COR-L47 (cell line): ENCODE results near the gene BAHCC1.

ENCODE experiments used
- DNase-seq: peaks from one replicate; lab custom pipeline; 2025; lab: John Stamatoyannopoulos, UW

The BAHCC1 gene

DNA sequence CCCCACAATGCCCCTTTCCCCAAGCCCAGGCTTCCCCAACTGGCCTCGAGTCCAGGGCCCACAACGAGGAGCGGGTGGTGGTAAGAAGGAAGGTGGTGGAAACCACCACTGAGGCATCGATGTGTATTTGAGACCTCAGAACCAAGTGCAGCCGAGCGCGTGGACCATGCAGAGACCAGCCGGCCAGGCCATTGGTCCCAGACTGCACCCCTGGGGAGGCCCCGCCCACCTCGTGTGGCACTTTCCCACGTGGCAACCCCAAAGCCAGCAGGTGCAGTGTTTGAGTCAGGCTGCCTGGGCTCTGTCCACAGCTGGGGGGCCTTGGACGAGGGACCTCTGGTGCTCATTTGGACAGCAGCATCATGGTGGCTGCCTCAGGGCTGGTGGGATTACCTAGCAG lies 28.1 kb upstream of the BAHCC1 start:
- DNase-seq = no peak

GRCh38 chr17:81368161-81369022 lies 26.9 kb upstream of the BAHCC1 start:
- no peak for DNase-seq

GRCh38 chr17:81370294-81370693 lies 25.0 kb upstream of the BAHCC1 start:
- DNase-seq = no peak

DNA sequence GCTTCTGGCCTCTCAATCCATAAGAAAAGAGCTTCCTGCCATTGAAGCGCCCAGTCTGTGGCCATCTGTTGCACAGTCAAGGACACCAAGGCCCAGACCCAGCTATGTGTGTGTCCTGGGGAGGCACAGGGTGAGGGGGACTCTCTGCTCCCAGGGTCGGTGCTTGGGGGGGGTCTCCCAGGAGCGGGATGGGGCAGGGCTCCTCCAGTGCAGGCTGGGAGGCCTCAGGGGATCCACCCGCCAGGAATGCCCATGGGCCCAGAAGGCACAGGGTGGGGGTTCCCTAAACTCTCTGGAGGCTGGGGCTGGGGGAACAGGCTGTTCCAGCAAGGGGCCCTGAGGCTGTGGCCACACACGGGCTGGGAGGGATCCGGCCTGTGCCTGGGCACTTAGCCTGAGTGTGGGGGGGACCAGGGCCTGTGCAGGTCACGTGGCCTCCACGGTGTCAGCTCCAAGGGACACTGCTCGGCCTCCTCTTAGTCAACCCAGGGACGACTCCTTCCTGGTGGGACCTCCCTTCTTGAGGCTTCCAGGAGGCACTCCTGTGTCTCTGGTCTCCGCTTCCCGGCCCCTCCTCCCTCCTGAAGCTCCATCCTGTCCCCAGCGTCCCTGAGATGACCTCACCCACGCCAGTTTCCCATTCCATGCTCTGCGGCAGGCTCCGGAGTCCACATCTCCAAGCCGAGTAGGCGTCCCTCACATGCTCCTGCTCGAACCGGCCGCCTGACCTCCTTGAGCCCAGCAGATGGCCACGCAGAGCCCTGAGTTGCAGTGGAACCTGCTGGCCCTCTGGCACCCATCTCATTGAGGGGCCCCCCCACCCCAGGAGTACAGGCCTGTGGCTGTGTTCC lies 23.1 kb upstream of the BAHCC1 start:
- DNase-seq = no peak

- DNase-seq = no peak
These were observed 21.6 kb upstream of the BAHCC1 start for GRCh38 chr17:81373536-81374160.

- DNase-seq = no peak
These were observed 20.4 kb upstream of the BAHCC1 start for GRCh38 chr17:81374890-81375289.

DNA sequence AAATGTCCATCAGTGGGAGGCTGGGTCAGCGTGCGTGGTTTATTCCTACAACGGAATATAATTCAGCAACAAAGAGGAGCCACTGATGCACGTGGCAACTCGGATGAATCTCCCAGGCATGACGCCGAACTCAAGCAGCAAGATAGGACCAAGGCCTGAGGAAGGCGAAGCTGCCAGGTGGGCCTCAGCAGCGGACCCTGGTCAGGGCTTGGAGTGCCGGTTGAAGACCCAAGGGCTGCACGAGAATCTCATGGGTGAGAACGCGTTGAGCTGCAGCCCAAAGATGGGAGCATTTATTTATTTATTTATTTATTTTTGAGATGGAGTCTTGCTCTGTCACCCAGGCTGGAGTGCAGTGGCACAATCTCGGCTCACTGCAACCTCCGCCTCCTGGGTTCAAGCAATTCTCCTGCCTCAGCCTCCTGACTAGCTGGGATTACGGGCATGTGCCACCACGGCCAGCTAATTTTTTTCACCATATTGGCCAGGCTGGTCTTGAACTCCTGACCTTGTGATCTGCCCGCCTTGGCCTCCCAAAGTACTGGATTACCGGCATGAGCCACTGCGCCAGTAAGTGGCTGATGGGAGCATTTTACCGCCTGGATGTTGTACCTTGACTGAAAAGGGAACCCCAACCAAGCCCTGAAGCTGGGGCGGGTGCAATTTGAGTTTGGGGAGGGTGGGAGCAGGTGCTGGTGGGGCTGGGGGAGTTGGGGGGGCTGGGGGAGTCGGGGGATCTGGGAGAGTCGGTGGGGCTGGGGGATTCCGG lies 18.1 kb upstream of the BAHCC1 start:
- DNase-seq = no peak

DNA sequence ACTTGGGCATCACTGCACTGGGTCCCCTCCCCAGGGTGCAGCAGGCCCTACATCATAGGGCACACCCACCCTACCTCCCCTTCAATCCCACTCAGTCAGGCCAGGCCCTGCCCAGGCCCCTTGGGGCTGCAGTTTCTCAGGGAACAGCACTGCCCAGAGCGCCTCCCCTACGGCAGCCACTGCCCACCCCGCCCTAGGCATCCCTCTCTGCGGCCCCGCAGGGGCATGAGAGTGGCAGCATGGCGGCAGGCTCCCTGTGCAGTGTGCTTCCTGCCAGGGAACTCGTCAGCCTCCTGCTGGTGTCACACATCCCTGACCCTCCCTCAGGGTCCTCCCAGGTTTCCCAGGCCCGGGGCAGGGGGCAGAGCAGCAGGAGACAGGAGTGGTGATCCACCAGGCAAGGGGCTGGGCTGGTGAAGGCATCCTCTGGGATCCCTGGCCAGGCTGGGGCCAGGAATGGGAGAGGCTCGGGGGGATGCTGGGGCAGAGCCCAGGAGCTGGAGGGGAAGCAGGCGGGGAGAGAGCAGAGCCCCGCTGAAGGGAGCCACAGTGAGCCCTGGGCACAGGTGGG lies 16.2 kb upstream of the BAHCC1 start:
- no peak for DNase-seq

- DNase-seq = no peak
These were observed 15.7 kb upstream of the BAHCC1 start for GRCh38 chr17:81379523-81379942.

- no peak for DNase-seq
These were observed 15.1 kb upstream of the BAHCC1 start for GRCh38 chr17:81380131-81380530.

DNA sequence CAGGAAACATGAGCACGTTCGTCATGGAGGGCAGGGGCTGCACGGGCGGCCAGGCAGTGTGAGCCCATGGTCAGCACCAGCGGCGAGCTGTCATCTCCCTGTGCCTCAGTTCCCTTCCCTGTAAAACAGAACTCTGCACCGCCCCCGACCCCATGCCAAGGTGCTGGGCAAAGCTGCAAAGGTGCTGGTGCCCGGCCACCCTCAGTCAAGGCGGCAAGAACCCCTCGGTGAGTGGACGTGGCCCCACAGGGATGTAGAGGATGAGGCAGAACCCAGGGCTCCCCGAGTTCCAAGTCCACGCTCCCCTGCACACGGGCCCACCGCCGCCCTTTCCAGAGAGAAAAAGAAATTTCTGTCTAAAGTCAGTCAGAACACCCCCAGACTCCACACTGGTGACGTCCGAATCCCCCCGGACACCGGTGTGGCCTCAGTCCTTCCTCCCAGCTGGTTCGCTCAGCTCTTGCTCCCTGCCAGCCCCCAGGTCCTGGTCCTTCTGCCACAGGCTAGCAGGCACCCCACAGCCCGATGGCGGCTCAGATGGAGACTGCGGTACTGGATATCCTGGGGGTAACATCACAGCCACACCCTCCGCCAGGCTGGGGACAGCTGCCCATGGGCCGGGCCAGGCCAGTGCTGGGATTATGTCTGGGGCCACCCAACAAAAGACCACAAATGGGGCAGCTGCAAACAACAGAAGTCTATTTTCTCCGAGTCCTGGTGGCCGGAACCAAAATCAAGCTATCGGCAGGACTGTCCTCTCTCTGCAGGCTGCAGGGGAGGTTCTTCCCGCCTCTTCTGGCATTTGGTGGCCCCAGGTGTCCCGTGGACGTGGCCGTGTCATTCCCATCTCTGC lies 14.4 kb upstream of the BAHCC1 start:
- no peak for DNase-seq

- DNase-seq = no peak
These were observed 13.4 kb upstream of the BAHCC1 start for GRCh38 chr17:81381632-81382577.

DNA sequence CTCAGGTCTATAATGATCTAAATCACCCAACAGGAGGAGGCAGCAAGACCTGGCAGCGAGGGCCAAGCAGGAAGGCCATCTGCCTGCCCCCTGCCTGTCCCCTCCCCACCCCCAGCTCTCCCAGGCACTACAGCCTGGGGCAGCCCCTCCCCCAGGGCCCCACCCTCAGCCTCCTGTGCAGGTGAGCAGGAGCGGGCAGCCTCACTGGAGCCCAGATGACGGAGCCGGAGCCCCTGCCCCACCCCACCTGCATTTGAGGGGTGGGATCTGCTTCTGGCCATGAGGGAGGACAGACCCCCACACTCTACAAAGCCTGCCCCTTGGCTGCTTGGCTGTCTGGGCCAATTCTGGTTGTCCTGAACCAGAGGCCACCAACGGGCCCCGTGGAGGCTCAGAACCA lies 12.4 kb upstream of the BAHCC1 start:
- no peak for DNase-seq

DNA sequence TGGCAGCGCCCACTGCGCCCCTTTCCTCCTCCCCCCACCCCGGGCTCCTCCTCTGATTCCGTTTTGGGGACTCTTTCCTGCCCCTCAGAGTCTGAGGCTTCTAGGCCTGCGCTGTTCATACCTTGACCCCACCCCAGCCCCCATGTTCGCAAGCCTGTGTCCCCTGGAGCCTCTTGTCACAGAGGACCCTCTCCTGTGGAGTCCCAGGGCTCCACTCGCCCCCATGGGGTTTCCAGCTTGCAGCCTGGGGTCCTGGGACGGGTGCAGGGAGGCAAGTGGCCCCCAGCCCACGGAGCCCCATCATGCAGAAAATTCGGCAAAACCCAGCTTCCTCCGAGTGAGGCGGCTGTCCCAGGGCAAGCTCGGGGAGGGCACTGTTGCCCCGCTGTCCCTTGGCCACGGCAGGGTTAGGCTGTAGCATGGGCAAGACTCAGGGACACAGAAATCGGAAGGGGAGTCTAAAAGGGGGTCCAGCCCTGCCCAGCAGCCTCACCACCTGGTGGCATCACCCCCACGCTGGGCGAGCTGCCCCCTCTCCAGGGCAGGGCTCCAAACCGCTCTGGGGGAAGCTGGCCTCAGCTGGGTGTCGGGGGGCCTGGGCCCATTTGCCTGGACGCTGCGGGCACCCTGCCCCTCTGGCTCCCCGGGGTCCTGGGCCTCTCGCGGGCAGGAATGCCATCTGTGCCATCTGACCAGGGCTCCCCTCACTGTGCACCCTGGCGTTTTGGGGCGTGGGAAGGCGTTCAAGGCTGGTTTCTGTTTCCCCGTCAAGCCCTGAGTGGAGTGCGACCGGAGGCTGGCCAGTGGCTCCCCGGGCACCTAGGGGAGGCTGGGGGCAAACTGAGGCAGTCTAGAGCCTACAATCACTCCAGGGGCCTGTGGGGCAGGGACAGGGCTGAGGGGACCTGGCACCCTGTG lies 11.5 kb upstream of the BAHCC1 start:
- DNase-seq = no peak

- DNase-seq = no peak
These were observed 10.3 kb upstream of the BAHCC1 start for GRCh38 chr17:81384929-81385319.

DNA sequence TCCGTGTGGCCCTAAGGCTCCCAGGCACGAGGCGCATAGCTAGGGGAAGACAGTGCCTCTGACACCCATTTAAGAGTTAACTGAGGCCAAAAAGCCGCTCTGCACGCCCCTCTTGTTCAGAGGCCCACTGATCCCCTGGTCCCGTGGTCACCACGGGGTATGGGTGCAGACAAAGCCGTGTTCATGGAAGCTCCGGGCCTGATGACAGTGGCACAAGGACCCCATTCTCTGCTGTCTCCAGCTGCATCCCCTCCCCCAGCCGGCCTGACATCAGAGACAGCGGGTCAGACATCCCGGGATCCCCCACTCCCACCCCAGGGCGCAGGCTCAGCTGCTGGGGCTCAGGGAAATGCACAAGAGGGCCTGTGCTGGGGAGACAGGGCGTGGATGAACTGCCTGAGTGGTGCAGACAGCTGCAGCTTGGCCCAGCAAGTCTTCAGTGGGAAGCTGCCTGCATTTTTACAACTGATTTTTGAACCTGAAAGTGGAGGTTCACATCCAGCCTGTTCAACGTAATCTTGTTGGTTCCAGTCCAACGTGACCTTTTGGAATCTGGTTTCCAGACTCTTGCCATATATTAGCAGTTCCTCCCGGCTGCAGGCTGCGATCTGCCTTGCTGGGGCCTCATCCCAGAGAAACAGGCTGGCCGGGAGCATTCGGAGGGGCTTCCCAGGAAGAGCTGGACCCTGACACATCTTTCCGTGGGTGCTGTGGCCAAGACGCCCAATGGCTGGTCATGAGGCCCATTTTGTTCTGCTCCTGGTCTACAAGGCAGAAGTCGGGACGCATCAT lies 9.7 kb upstream of the BAHCC1 start:
- DNase-seq = no peak

DNA sequence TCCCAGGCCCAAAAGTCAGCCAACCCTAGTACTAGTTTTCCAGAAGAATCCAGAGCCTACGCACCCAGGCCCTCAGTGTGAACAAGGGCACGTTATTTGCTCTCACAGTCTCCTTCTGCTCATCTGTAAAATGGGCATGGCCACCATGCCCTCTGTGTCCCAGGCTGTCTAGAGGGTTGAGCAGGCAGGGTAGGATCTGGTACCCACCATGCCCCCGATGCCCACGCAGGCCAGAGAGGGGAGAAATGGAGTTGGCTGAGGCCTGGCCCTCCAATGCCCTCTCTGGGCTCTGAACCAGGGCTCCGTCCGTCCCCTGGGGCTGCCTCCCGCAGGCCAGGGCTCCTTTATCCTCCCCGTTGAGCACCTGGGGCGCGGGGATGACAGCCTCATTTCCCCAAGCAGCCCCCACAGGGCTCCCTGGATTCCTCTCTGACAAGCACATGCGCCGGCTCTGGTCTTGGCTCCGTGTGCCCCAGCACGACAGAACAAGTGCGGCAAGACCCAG lies 9.1 kb upstream of the BAHCC1 start:
- DNase-seq = no peak
